HL-60 (cell line): ENCODE data around the gene TAF13.
A peak's percentile ranks its signal among the peaks of the same experiment; 100 is the strongest.

Experiments
- DNase-seq, 2 experiments: peaks; one replicate each; pipeline ENCODE4 v3.0.0-alpha.2; 2010 to 2020; ENCODE audit warnings: low read depth in 1 of 2, low spot score in 1 of 2
- H3K27ac ChIP-seq: fragments of 250-450 bp; sonication (Bioruptor Pico); replicated peaks from 2 replicates; pipeline ENCODE4 v1.5.1; 2020; ENCODE audit warnings: mild to moderate bottlenecking, moderate library complexity
- H3K27me3 ChIP-seq: fragments of 250-450 bp; sonication (Bioruptor Pico); 2 replicates; pipeline ENCODE4 v1.5.1; 2021; ENCODE audit warnings: mild to moderate bottlenecking, moderate library complexity; ENCODE audit not compliant: insufficient read depth, poor library complexity, severe bottlenecking
- H3K4me3 ChIP-seq: replicated peaks from 2 replicates; pipeline ENCODE4 v1.5.1; 2011; ENCODE audit warnings: mild to moderate bottlenecking, control low read depth, low read length; ENCODE audit not compliant: insufficient read depth
- CTCF ChIP-seq: IDR thresholded peaks from one replicate; pipeline ENCODE4 v1.5.1; 2011; ENCODE audit warnings: low read length, control low read depth, inconsistent platforms; ENCODE audit not compliant: insufficient read depth
- GABPA ChIP-seq: IDR thresholded peaks from 2 replicates; pipeline ENCODE4 v1.6.1; 2012; ENCODE audit warnings: low read depth
- POLR2AphosphoS5 ChIP-seq: IDR thresholded peaks from 2 replicates; pipeline ENCODE4 v1.6.1; 2012; ENCODE audit warnings: low read depth
- SPI1 ChIP-seq: IDR thresholded peaks from 2 replicates; pipeline ENCODE4 v1.6.1; 2012; ENCODE audit warnings: low read depth, mild to moderate bottlenecking, borderline replicate concordance
- TF ChIP-seq, protein P1 (sequence below): IDR thresholded peaks from 2 replicates; pipeline ENCODE4 v1.6.1; 2012; ENCODE audit warnings: low read depth; ENCODE audit not compliant: insufficient replicate concordance

Gene TAF13

GRCh38 chr1:109116286-109116685, 40.5 kb upstream of the TAF13 start:
- TF ChIP-seq POLR2AphosphoS5 (no peak), SPI1 (no peak), GABPA (no peak), CTCF (no peak)
- TF ChIP-seq, protein P1, sequence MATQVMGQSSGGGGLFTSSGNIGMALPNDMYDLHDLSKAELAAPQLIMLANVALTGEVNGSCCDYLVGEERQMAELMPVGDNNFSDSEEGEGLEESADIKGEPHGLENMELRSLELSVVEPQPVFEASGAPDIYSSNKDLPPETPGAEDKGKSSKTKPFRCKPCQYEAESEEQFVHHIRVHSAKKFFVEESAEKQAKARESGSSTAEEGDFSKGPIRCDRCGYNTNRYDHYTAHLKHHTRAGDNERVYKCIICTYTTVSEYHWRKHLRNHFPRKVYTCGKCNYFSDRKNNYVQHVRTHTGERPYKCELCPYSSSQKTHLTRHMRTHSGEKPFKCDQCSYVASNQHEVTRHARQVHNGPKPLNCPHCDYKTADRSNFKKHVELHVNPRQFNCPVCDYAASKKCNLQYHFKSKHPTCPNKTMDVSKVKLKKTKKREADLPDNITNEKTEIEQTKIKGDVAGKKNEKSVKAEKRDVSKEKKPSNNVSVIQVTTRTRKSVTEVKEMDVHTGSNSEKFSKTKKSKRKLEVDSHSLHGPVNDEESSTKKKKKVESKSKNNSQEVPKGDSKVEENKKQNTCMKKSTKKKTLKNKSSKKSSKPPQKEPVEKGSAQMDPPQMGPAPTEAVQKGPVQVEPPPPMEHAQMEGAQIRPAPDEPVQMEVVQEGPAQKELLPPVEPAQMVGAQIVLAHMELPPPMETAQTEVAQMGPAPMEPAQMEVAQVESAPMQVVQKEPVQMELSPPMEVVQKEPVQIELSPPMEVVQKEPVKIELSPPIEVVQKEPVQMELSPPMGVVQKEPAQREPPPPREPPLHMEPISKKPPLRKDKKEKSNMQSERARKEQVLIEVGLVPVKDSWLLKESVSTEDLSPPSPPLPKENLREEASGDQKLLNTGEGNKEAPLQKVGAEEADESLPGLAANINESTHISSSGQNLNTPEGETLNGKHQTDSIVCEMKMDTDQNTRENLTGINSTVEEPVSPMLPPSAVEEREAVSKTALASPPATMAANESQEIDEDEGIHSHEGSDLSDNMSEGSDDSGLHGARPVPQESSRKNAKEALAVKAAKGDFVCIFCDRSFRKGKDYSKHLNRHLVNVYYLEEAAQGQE: no peak
- peaks cover 19% of the 10 kb centered on the region for H3K27me3 ChIP-seq
- no peak overlapping the region for H3K4me3 ChIP-seq
- H3K27ac ChIP-seq: no peak overlapping the region
- no peak for DNase-seq

GRCh38 chr1:109115685-109116084, 39.9 kb upstream of the TAF13 start:
- peaks cover 19% of the 10 kb centered on the region for H3K27me3 ChIP-seq
- TF ChIP-seq GABPA: no peak
- TF ChIP-seq POLR2AphosphoS5: no peak
- TF ChIP-seq SPI1: no peak
- TF ChIP-seq, protein P1: no peak
- no peak for TF ChIP-seq CTCF
- no peak overlapping the region for H3K27ac ChIP-seq
- no peak overlapping the region for H3K4me3 ChIP-seq
- DNase-seq: no peak

DNA sequence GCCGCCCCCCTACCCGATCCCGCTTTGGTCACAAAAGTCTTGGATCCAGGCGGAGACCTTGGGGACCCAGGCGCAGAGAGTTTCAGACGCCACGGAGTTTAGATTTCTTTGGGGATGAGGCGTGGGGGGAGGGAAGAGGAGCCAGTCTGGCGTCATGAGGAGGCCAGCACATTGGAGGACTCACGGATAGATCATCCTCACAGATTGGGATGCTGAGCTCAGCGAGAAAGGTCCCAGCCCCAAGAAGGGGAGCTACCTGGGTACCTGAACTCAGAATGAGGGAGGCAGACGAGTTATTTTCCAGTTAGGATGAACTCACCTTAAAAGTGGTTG, 38.5 kb upstream of the TAF13 start:
- TF ChIP-seq CTCF (no peak), POLR2AphosphoS5 (no peak)
- no peak for DNase-seq
- H3K27me3 ChIP-seq: peaks cover 19% of the 10 kb centered on the region
- no peak overlapping the region for H3K4me3 ChIP-seq
- H3K27ac ChIP-seq: no peak overlapping the region

DNA sequence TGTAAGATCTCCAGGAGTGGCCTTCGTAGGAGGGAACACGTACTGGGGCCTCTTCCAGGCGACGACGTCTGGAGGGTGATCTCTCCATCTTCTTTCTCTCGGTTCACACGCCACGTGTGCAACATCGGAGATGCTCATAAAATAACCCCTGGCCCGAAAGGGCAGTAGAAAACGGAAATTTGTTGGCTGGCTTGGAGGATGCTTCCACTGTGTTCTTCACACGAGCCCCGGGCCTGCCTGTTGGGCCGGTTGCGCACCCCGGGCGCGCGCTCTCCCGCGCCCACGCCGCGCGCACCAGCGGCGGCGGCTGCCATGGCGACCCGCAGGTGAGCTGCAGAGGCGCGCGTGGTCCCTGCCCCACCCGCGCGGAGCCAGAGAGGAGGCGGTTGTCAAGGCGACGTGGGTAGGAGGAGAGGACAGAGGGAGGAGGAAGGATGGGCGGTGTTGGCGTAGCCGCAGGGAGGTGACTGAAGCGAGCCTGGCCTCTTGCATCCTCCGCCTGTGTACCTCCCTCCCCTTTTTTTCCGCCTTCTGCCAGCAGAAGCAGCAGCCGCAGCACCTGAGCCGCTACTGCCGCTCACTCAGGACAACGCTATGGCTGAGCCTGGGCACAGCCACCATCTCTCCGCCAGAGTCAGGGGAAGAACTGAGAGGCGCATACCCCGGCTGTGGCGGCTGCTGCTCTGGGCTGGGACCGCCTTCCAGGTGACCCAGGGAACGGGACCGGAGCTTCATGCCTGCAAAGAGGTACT, 38.0 kb upstream of the TAF13 start, which contains the start of gene ELAPOR1:
Gene ELAPOR1, plus strand, starts transcription at position 526 of the 752 bp plus-strand sequence. Its CDS starts 69 bp downstream, at position 595.
- Histone ChIP-seq H3K4me3 (peak within 1 kb of the TSS; percentile 7), H3K27ac (no peak within 1 kb of the TSS), H3K27me3 (peaks cover 19% of the 10 kb centered on the region)
- peak in 1 of 2 experiments; percentile 28 for DNase-seq
- TF ChIP-seq SPI1 (no peak), CTCF (no peak), GABPA (no peak), POLR2AphosphoS5 (no peak)
- TF ChIP-seq, protein P1: no peak
